SU-DHL-6 (cell line): ENCODE measurements around the gene NTF3.

ENCODE experiments used
- EZH2phosphoT487 ChIP-seq: fragments of 200-600 bp; sonication (generic), shearing (Covaris generic); conservative IDR thresholded peaks from 2 replicates; pipeline ENCODE4 v1.6.1; 2018; ENCODE audit warnings: mild to moderate bottlenecking, antibody characterized with exemption, low read length, moderate library complexity, mixed read lengths
- TF ChIP-seq, protein P1 (sequence below): fragments of 200-600 bp; sonication (generic); IDR thresholded peaks from one replicate; pipeline ENCODE4 v1.5.1; 2017; ENCODE audit warnings: antibody characterized with exemption, mild to moderate bottlenecking, low read length, moderate library complexity; ENCODE audit not compliant: insufficient read depth, poor library complexity, severe bottlenecking

DNA sequence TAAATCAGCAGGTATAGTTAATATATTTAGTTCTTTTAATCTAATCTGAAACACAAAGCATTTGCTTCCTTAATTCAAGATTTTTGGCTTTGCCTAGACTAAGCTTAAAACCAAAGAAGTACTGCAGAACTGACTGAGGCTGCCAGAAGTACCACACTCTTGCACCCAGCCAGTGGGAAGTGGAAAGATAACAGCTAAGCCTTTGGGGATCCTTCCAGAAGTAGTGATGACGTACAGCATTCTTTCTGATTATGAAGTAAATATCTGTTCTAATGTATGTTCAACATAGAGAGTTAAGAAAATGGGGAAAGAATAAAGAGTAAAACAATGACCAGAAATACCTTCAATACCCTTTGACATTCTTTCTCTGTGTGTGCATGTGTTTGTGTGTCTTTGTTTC is 19.3 kb downstream of the NTF3 start:
- TF ChIP-seq, protein P1, sequence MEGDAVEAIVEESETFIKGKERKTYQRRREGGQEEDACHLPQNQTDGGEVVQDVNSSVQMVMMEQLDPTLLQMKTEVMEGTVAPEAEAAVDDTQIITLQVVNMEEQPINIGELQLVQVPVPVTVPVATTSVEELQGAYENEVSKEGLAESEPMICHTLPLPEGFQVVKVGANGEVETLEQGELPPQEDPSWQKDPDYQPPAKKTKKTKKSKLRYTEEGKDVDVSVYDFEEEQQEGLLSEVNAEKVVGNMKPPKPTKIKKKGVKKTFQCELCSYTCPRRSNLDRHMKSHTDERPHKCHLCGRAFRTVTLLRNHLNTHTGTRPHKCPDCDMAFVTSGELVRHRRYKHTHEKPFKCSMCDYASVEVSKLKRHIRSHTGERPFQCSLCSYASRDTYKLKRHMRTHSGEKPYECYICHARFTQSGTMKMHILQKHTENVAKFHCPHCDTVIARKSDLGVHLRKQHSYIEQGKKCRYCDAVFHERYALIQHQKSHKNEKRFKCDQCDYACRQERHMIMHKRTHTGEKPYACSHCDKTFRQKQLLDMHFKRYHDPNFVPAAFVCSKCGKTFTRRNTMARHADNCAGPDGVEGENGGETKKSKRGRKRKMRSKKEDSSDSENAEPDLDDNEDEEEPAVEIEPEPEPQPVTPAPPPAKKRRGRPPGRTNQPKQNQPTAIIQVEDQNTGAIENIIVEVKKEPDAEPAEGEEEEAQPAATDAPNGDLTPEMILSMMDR = no peak
- no peak for TF ChIP-seq EZH2phosphoT487
